ENCODE data around the gene CREB5.

CREB5 gene

DNA sequence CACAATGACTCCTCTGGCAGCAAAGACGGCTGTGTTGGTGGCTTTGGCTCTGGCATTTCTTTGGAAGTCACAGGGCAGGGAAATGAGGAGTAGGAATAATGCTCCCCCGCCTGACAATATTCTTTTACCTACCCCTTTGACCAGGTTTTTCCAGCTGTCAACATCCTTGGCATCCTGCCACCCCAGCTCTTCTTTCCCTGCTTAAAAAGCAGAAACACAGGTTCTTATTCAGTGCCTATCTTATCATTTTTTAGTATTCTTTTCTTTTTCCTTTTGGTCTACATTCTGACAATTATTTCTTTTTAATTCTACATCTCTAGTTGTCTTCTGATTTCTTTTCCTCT, 97.7 kb downstream of the CREB5 start:
- H4K20me1 ChIP-seq (ENCODE audit: insufficient read depth, low read length): no peaks in the 10 kb centered on the region
- H3K9ac ChIP-seq (ENCODE audit: low read depth, low read length): no peak overlapping the region
- ATAC-seq (ENCODE audit: insufficient read depth, low read depth) (no peak), DNase-seq (no peak)
- peaks cover 7% of the 10 kb centered on the region for H3K27me3 ChIP-seq (ENCODE audit: insufficient read depth, low read length, poor library complexity)
- H3K36me3 ChIP-seq (ENCODE audit: insufficient read depth, low read length): no peaks in the 10 kb centered on the region
- no peak overlapping the region for H3K27ac ChIP-seq (ENCODE audit: low read length)
- H3K4me2 ChIP-seq (ENCODE audit: insufficient read depth, low read length): no peak overlapping the region
- H3K79me2 ChIP-seq (ENCODE audit: insufficient read depth, low read length): no peaks in the 10 kb centered on the region
- no peak overlapping the region for H3K4me3 ChIP-seq (ENCODE audit: low read depth in 1 of 2, low read length in 2 of 2)
- no peaks in the 10 kb centered on the region for H3K4me1 ChIP-seq (ENCODE audit: insufficient read depth, low read length)
- no peak for TF ChIP-seq EZH2 (IDR thresholded peaks at IDR 0.05; ENCODE audit: borderline replicate concordance, low read depth, low read length, severe bottlenecking)
- TF ChIP-seq, protein P1, sequence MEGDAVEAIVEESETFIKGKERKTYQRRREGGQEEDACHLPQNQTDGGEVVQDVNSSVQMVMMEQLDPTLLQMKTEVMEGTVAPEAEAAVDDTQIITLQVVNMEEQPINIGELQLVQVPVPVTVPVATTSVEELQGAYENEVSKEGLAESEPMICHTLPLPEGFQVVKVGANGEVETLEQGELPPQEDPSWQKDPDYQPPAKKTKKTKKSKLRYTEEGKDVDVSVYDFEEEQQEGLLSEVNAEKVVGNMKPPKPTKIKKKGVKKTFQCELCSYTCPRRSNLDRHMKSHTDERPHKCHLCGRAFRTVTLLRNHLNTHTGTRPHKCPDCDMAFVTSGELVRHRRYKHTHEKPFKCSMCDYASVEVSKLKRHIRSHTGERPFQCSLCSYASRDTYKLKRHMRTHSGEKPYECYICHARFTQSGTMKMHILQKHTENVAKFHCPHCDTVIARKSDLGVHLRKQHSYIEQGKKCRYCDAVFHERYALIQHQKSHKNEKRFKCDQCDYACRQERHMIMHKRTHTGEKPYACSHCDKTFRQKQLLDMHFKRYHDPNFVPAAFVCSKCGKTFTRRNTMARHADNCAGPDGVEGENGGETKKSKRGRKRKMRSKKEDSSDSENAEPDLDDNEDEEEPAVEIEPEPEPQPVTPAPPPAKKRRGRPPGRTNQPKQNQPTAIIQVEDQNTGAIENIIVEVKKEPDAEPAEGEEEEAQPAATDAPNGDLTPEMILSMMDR (IDR thresholded peaks at IDR 0.05; ENCODE audit: borderline replicate concordance, extremely low read depth, low read length, poor library complexity, severe bottlenecking): no peak
- no peaks in the 10 kb centered on the region for H3K9me3 ChIP-seq (ENCODE audit: insufficient read depth, low read length, severe bottlenecking)
- H2AFZ ChIP-seq (ENCODE audit: low read depth, low read length): no peak overlapping the region

DNA sequence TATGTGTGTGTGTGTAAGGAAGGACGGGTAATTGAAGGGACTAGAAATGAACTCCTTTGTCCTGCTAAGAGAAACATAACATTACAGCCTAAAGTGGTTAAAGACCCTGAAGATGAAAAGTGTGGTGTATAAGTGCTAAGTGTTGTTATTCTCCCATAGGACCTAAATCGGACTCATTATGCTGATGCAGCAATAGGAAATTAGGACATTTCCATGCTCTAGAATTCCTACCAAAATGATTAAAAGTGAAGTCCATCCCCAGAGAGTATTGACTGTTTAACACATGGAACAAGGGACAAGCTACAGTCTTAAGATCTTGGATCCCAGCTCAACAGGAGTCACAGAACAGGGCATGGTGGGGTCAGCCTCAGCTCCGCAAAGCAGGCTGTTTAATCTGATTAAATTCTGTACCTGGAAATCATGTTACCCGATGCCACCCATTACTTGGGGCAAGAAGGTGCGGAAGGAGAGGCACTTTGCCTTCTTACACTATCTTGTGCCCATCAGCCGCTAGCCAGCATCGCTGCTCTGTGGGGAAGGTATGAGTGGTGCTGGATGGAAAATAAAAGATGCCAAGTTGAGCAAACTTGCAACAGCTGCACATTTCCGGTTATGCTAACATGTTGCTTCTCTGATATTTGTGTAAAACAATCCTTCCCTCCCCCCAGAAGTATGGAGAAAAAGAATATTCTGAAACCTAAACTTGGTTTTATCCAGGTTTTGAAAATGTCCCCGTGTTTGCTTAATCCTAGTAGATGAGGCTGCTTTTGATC, 100.5 kb downstream of the CREB5 start:
- Histone ChIP-seq H3K79me2 (ENCODE audit: insufficient read depth, low read length) (no peaks in the 10 kb centered on the region), H3K9me3 (ENCODE audit: insufficient read depth, low read length, severe bottlenecking) (no peaks in the 10 kb centered on the region), H2AFZ (ENCODE audit: low read depth, low read length) (no peak overlapping the region), H3K4me2 (ENCODE audit: insufficient read depth, low read length) (no peak overlapping the region), H3K27me3 (ENCODE audit: insufficient read depth, low read length, poor library complexity) (peaks cover 7% of the 10 kb centered on the region), H3K9ac (ENCODE audit: low read depth, low read length) (no peak overlapping the region), H3K4me3 (ENCODE audit: low read depth in 1 of 2, low read length in 2 of 2) (no peak overlapping the region), H4K20me1 (ENCODE audit: insufficient read depth, low read length) (no peaks in the 10 kb centered on the region), H3K27ac (ENCODE audit: low read length) (no peak overlapping the region), H3K4me1 (ENCODE audit: insufficient read depth, low read length) (no peaks in the 10 kb centered on the region), H3K36me3 (ENCODE audit: insufficient read depth, low read length) (no peaks in the 10 kb centered on the region)
- ATAC-seq (ENCODE audit: insufficient read depth, low read depth): no peak
- TF ChIP-seq, protein P1 (IDR thresholded peaks at IDR 0.05; ENCODE audit: borderline replicate concordance, extremely low read depth, low read length, poor library complexity, severe bottlenecking): no peak
- no peak for TF ChIP-seq EZH2 (IDR thresholded peaks at IDR 0.05; ENCODE audit: borderline replicate concordance, low read depth, low read length, severe bottlenecking)
- no peak for DNase-seq

DNA sequence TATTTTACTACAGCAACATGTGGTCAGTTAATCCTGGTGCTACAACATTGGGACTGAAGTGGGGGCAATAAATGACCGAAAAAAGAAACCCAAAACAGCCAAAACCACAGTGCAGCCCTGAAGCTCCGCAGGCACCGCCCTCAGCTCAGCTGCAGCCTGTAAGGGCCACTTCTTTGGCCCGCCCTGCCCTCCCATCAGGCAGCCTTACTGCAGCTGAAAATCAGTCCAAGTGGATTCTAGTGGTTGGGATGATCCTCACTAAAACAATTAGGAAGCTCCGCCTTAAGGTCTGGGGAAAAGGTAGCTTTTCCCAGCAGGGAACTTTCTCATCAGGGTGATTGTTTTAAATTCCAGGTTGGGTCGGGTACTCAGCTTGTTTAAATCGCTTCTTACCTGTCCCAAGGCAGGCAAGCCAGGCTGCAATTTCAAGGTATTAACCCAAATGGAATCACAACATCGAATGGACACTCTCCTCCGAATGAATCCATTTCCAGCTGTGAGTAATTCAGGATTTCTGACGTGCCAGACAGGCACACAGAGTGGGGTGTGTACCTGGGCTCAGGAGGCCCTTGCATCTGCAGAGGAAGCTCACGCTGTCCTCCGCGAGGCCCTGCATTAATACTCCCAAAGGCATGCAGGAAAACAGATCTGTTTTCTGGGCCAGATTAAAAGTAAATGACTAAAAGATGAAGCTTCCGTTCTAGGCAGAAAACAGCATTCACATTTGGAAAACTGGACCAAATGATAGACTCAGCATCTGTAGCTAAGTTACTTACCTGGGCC, 104.3 kb downstream of the CREB5 start:
- no peaks in the 10 kb centered on the region for H3K9me3 ChIP-seq (ENCODE audit: insufficient read depth, low read length, severe bottlenecking)
- no peaks in the 10 kb centered on the region for H3K4me1 ChIP-seq (ENCODE audit: insufficient read depth, low read length)
- H3K27ac ChIP-seq (ENCODE audit: low read length): no peak overlapping the region
- H3K27me3 ChIP-seq (ENCODE audit: insufficient read depth, low read length, poor library complexity): peaks cover 6% of the 10 kb centered on the region
- no peak overlapping the region for H3K9ac ChIP-seq (ENCODE audit: low read depth, low read length)
- H3K79me2 ChIP-seq (ENCODE audit: insufficient read depth, low read length): no peaks in the 10 kb centered on the region
- no peak for TF ChIP-seq EZH2 (IDR thresholded peaks at IDR 0.05; ENCODE audit: borderline replicate concordance, low read depth, low read length, severe bottlenecking)
- TF ChIP-seq, protein P1 (IDR thresholded peaks at IDR 0.05; ENCODE audit: borderline replicate concordance, extremely low read depth, low read length, poor library complexity, severe bottlenecking): no peak
- no peak overlapping the region for H2AFZ ChIP-seq (ENCODE audit: low read depth, low read length)
- no peak for ATAC-seq (ENCODE audit: insufficient read depth, low read depth)
- H4K20me1 ChIP-seq (ENCODE audit: insufficient read depth, low read length): no peaks in the 10 kb centered on the region
- no peaks in the 10 kb centered on the region for H3K36me3 ChIP-seq (ENCODE audit: insufficient read depth, low read length)
- no peak overlapping the region for H3K4me2 ChIP-seq (ENCODE audit: insufficient read depth, low read length)
- H3K4me3 ChIP-seq (ENCODE audit: low read depth in 1 of 2, low read length in 2 of 2): no peak overlapping the region
- DNase-seq: no peak

Measured in DND-41 (cell line).